Spinal cord (tissue), 10 donors: ENCODE data around the gene TXNRD2. TPM values are rescaled to one million over a fixed set of nuclear protein-coding genes. Genes with fewer than 3 reads are reported as not detected.

Source experiments
- DNase-seq, 6 donors: peaks; one replicate each; pipeline versions ENCODE4 v3.0.0 to v3.0.0-alpha.2; 2013 to 2015; ENCODE audit warnings: low spot score in 6 of 6, low read depth in 4 of 6
- H3K27ac ChIP-seq: one replicate; pipeline ENCODE4 v1.5.1; 2013; ENCODE audit warnings: low read depth, low read length, control low read depth
- H3K27me3 ChIP-seq: one replicate; pipeline ENCODE4 v1.6.1; 2013; ENCODE audit warnings: low read length; ENCODE audit not compliant: control insufficient read depth, insufficient read depth
- H3K36me3 ChIP-seq: one replicate; pipeline ENCODE4 v1.6.1; 2013; ENCODE audit warnings: low read length; ENCODE audit not compliant: control insufficient read depth, insufficient read depth
- H3K4me1 ChIP-seq: one replicate; pipeline ENCODE4 v1.6.1; 2013; ENCODE audit warnings: low read length; ENCODE audit not compliant: control insufficient read depth, insufficient read depth
- H3K4me3 ChIP-seq: one replicate; pipeline ENCODE4 v1.5.1; 2013; ENCODE audit warnings: low read depth, low read length, control low read depth
- H3K9me3 ChIP-seq: one replicate; pipeline ENCODE4 v1.6.1; 2013; ENCODE audit warnings: low read length; ENCODE audit not compliant: control insufficient read depth, insufficient read depth
- WGBS: methylation state at CpG from one replicate; pipeline ENCODE4 v1.1.5; 2013; ENCODE audit warnings: missing lambda C conversion rate; ENCODE audit not compliant: insufficient coverage; 5-methylcytosine and 5-hydroxymethylcytosine counted together
- polyA plus RNA-seq, 2 donors: library from polyadenylated mRNA; unstranded; fragments of 120-200 nt; gene quantifications; one replicate each; pipeline ENCODE4 v1.2.1, GENCODE V29; 2013; ENCODE audit not compliant: insufficient read length in 2 of 2
- total RNA-seq, 2 donors: library from RNA; depleted of rRNA in 1 of 2; stranded (reverse); fragments of 120-200 nt in 1 of 2; fragments of >200 nt in 1 of 2; gene quantifications; one replicate each; pipeline versions ENCODE4 v1.2.3 to v1.2.4, GENCODE V29; 2013 to 2014
- donor health status: healthy.

The TXNRD2 gene
- total and polyA plus RNA-seq, 4 donors: 17.1 to 29.4 (median 23.6) TPM

DNA sequence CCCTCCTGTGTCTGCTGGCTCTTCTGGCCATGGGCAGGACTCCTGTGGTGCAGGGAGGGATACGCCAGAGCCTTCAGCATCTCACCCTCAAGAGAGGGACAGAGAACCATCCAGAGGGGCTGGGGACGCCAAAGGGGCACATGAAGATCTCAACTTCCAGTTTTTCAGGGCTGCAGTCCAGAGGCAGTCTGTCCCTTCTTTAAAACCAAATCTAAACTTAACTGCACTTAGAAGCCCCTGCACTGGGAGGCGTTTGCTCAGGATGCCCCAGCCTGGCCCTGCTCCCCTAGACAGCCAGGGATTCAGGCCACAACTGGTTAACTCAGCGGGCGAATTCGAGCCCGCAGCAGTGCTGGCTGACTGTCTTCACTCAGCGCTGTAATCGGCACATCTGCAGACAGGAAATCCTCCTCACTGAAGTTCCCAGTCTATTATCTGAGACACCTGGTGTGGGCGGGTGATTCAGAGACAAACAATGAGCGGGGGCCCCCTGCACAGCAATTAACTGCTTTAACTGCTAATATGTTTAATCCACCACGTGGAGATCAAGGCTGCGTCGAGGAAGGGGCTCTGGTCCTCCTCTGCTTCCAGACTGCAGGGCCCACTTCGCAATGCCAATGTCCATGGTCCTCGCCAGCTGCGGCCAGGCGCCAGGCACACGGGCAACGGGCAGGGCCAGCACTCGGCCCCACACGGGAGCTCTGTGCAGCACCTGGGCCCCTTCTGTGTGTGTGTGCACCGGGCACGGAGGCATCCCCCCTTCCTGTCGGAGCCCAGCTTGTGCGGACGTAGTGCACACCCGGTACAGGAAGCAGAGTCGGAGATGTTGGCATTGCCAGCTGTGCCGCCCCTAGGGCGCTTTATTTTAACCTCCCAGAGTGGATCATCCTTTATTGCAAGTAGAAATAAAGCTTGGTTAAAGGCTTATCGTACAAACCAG is 50.0 kb downstream of the TXNRD2 start:
- Histone ChIP-seq H3K9me3 (no peaks in the 10 kb centered on the region), H3K27me3 (no peaks in the 10 kb centered on the region), H3K4me1 (peaks cover 33% of the 10 kb centered on the region), H3K4me3 (no peak overlapping the region), H3K36me3 (peaks cover 67% of the 10 kb centered on the region), H3K27ac (no peak overlapping the region)
- peak in 2 of 6 donors; percentile 43 to 79 for DNase-seq
- WGBS: 26% methylated on average over 26 of the region's 32 CpGs

DNA sequence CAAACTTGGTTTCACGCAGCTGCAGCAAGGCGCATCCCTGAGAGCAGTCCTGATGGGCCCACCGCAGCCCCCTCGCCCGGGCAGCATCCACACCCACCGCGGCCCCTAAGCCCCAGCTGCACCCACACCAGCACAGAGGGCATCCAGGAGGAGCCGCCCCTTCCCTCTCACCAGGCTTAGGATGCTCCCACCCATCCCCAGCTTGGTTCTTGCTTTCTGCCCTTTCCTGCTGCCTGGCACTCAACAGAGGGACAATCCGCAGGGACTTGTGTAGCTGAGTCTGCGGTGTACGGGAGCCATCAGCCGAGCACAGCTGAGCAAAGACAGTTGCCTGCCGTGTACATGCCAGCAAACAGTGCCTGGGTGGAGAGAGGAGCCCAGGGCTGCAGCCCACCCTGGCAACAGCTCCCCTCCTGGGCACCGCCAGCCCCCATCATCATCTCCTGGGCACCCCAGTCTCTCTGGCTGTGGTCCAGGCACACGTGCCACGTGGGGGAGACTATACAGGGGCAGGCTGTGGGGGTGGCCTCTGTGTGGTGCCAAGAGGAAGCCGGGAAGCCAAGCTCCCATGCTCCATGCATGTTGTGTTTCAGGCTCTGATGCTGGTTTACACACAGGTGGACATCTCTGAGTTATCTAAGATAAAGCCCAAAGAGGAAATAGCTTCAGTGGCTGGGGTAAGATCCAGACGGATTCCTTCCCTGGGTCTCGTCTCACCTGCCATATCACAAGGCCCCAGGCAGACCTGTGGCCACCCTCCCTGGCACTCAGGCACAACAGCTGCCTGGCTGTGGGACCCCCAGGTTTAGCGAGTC is 50.9 kb downstream of the TXNRD2 start:
- Histone ChIP-seq H3K9me3 (no peaks in the 10 kb centered on the region), H3K27me3 (no peaks in the 10 kb centered on the region), H3K36me3 (peaks cover 72% of the 10 kb centered on the region), H3K27ac (no peak overlapping the region), H3K4me3 (no peak overlapping the region), H3K4me1 (peaks cover 35% of the 10 kb centered on the region)
- 67% methylated on average over 19 of the region's 20 CpGs for WGBS
- DNase-seq: peak in 2 of 6 donors; percentile 48 to 62

DNA sequence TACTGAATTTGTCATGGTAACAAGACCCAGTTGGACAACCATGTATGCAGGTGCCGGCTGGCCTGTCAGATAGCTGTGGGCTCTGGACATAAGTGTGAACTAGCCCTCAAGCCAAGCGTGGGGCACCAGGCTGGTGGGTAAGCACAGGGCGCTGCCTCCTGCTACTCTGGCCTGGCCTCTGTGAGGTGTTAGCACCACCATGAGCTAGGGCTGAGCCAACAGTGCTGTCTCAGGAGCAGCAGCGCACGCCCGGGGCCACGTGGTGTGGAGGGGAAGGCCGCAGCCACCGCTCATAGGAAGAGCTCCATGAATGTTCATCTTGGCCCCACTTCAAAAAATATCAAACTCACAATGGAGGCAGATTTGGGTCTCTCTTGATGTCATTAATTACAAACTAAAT is 51.7 kb downstream of the TXNRD2 start:
- Histone ChIP-seq H3K27me3 (no peaks in the 10 kb centered on the region), H3K4me1 (peaks cover 35% of the 10 kb centered on the region), H3K36me3 (peaks cover 71% of the 10 kb centered on the region), H3K9me3 (no peaks in the 10 kb centered on the region), H3K4me3 (no peak overlapping the region), H3K27ac (no peak overlapping the region)
- no peak for DNase-seq
- WGBS: 74% methylated on average over 3 of the region's 9 CpGs

DNA sequence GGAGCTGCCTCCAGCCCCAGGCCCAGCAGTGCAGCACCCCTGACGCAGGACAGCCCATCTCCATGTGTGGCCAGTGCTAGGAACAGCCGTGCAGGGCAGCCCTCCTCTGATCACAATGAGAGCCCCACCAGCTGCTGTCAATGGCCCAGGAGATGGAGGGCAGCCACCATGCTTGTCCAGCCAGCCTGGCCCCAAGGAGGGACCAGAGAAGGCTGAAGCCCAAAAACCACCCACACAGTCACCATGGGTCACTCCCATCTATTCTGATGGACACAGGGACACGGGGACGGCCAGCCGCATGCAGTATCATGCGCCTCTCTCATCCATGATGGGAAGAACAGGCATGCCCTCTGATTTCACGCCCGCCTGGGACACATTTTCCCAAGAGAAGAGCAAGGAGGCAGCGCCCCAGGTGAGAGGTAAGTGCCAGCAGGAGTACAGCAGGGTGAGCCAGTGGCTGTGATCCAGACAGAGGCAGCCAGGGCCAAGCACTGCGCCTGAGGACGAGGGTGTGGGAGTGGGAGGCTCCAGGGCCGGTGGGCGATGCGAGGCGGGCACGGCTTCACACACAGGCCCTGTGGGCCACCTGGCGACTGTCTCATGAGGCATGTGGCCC is 53.4 kb downstream of the TXNRD2 start:
- peaks cover 35% of the 10 kb centered on the region for H3K4me1 ChIP-seq
- 94% methylated on average over 17 of the region's 17 CpGs for WGBS

DNA sequence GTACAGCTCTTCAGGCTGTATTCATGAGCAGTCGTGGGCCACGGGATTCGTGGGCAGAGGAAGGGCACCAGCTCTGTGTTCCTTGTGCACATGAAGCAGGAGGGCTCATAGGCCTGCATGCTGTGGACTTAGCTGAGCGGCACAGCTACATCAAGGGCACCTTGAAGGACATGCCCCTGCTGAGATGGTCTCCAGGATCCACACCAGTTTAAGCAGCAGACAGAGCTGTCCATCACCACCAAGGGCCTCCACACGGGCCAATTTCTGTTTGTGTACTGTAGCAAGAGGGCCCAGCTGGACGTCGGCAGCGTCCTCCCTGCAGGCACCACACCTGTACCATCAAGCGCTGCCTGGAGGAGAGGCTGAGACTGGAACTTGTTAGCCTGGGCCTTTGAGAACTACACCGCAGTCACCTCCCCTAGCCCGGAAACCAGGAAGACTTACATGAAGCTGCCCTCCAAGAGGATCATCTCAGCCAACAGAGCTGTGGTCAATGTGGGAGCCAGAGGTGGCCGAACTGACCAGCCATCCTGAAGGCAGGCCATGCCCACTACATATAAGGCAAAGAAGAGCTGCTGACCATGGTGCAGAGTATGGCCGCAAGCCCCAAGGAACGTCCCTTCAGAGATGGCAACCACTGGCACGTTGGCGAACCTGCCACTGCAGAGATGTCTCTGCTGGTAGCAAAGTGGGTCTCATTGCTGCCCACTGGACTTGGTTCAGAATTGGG is 54.2 kb downstream of the TXNRD2 start:
- Histone ChIP-seq H3K27ac (no peak overlapping the region), H3K9me3 (no peaks in the 10 kb centered on the region), H3K4me3 (no peak overlapping the region), H3K4me1 (peaks cover 39% of the 10 kb centered on the region), H3K36me3 (peaks cover 72% of the 10 kb centered on the region), H3K27me3 (no peaks in the 10 kb centered on the region)
- DNase-seq: no peak
- 91% methylated on average over 14 of the region's 16 CpGs for WGBS

More for the DNA sequence above, 53.4 kb downstream of the TXNRD2 start:
- DNase-seq: no peak
- no peak overlapping the region for H3K4me3 ChIP-seq
- H3K36me3 ChIP-seq: peaks cover 71% of the 10 kb centered on the region
- H3K27ac ChIP-seq: no peak overlapping the region
- H3K27me3 ChIP-seq: no peaks in the 10 kb centered on the region
- H3K9me3 ChIP-seq: no peaks in the 10 kb centered on the region

DNA sequence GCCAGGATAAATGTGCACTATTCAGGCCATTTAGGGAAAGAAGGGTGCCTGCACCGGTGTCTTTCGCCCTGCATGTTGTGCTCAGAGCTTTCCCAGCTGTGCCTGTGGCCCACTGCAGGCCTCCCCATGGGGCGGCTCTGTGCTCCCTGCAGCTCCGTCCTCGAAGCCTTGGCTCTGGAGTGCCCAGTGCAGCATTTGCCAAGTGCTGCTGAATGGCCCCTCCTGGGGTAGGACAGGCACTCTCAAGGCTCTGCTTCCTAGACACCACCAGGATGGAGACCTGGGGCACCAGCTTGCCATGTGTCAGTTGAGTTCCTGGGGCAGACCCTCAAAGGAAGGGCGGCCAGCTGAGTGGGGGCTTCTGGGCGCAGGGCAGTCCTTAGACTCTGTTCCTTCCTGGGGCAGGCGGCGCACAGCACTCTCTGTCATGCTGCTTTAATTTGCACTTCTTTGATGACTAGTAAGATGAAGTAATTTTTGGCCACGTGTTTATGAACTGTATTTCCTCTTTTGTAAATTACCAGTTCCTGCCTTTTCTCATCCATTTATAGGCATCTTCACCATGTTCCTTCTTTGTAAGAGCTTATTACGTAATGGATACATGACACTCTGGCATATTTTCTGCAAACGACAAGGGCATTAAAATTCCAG is 54.9 kb downstream of the TXNRD2 start:
- DNase-seq: no peak
- Histone ChIP-seq H3K36me3 (peaks cover 66% of the 10 kb centered on the region), H3K4me3 (no peak overlapping the region), H3K27ac (no peak overlapping the region), H3K9me3 (no peaks in the 10 kb centered on the region), H3K27me3 (no peaks in the 10 kb centered on the region), H3K4me1 (peaks cover 38% of the 10 kb centered on the region)
- WGBS: 81% methylated on average over 10 of the region's 12 CpGs

DNA sequence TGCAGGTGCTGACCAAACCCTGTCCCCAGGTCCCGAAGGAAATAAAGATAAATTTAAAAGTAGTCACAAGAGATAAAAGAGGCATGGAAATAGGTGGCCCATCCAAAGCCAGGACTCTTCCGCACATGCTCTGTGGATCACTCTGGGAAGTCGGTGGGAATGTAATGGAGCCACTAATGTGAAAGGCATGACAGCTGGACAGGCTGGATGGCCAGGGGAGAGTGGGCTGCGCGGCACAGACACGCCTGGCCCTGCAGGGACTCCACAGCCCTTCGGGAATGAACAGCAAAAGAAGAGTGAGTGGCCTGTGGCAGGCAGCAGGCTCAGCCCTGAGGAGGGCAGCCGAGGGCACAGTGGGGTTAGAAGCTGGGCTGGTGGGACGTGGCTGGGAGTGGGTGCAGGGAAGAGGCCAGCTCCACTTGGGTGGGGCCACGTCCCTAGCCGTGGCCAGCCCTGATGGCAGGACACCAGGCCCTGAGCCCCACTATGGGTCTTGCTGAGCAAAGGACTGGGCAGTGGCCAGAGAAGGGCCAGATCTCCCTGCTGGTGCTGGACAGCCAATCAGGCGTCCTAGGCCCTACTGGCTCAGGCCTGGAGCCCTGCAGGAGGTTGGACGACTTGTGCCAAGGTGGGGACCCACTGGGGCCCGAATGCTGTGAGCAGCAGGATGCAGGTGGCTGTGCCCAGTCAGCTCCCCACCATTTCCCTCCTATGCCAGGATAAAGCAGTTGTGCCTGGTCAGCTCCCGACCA is 55.6 kb downstream of the TXNRD2 start:
- no peak for DNase-seq
- Histone ChIP-seq H3K36me3 (peaks cover 63% of the 10 kb centered on the region), H3K27me3 (no peaks in the 10 kb centered on the region), H3K4me3 (no peak overlapping the region), H3K9me3 (no peaks in the 10 kb centered on the region), H3K27ac (no peak overlapping the region), H3K4me1 (peaks cover 38% of the 10 kb centered on the region)
- WGBS: 78% methylated on average over 15 of the region's 15 CpGs

DNA sequence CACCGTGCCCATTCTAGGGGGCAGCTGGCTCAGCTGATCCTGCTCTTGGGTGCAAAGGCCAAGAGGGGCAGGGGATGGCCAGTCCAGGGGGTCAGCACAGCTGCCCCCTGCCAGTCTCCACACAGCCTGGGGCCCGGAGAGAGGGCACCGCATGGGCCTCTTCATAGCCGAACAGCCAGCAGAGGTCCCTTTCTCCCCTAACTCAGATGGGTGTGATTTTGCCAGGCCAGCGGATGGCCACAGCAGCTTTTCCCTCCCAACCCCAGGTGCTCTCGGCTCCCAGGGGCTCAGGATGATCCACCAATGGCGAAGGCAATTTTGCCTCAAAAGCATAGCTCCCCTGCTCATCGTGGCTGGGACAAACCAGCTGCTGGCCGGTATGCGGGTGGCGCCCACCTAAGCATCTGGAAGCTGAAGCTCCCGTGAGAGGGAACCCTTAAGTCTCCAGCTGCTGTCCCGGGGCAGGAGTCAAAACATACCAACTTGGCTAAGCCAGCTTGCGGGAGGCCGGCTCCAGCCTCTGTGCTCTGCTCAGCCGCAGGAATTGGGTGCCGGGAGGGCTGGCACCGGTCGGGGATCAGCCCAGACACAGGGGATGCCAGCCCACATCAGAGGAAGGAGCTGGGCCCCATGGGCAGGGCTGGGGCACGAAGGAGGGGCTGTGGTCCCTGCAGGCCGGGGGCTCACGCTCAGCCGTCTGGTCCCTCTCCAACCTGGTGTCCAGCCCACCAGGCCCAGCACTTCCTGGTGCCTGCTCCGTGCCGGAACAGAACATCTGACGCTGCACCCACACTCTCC is 56.5 kb downstream of the TXNRD2 start:
- no peak for DNase-seq
- no peak overlapping the region for H3K27ac ChIP-seq
- peaks cover 59% of the 10 kb centered on the region for H3K36me3 ChIP-seq

More for the DNA sequence above, 56.5 kb downstream of the TXNRD2 start:
- no peaks in the 10 kb centered on the region for H3K9me3 ChIP-seq
- no peak overlapping the region for H3K4me3 ChIP-seq
- peaks cover 38% of the 10 kb centered on the region for H3K4me1 ChIP-seq
- H3K27me3 ChIP-seq: no peaks in the 10 kb centered on the region
- 83% methylated on average over 26 of the region's 26 CpGs for WGBS
